Peyer's patch (tissue), 4 donors: ENCODE measurements around the gene NXT1.

ENCODE experiments used
- POLR2A ChIP-seq, 2 donors: fragments of 450-650 bp; IDR thresholded peaks; one replicate each; pipeline ENCODE4 v1.5.1; 2017; ENCODE audit warnings: antibody characterized with exemption in 2 of 2, mild to moderate bottlenecking in 2 of 2, moderate library complexity in 2 of 2
- TF ChIP-seq, protein P1 (sequence below), 6 experiments: fragments of 450-650 bp in 4 of 6; fragments of 200-600 bp in 2 of 6; sonication (generic) in 1 of 6; IDR thresholded peaks; one replicate each; pipeline ENCODE4 v1.5.1; 2017 to 2019; ENCODE audit warnings: antibody characterized with exemption in 6 of 6, mild to moderate bottlenecking in 3 of 6, moderate library complexity in 1 of 6

DNA sequence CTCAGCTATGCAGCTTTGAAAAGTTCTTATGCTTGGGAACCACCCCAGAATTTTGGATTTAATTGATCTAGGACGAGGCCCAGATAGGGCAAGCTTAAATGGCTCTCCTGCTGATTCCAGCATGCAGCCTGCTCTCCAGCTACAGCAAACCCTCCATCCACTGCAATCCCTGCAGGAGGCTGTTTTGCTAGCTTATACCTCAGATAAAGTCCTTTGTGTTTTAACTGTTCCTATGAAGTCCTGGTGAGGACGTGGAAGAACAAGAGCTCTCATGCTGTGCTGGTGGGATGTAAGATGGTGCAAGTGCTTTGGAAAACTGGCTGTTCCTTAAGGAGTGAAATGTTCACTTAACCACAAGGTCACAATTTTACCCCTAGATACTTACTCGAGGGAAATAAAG, 25.5 kb upstream of the NXT1 start:
- no peak for TF ChIP-seq POLR2A (IDR thresholded peaks at IDR 0.05)
- TF ChIP-seq, protein P1, sequence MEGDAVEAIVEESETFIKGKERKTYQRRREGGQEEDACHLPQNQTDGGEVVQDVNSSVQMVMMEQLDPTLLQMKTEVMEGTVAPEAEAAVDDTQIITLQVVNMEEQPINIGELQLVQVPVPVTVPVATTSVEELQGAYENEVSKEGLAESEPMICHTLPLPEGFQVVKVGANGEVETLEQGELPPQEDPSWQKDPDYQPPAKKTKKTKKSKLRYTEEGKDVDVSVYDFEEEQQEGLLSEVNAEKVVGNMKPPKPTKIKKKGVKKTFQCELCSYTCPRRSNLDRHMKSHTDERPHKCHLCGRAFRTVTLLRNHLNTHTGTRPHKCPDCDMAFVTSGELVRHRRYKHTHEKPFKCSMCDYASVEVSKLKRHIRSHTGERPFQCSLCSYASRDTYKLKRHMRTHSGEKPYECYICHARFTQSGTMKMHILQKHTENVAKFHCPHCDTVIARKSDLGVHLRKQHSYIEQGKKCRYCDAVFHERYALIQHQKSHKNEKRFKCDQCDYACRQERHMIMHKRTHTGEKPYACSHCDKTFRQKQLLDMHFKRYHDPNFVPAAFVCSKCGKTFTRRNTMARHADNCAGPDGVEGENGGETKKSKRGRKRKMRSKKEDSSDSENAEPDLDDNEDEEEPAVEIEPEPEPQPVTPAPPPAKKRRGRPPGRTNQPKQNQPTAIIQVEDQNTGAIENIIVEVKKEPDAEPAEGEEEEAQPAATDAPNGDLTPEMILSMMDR (IDR thresholded peaks at IDR 0.05): no peak
